GM19025 (cell line): ENCODE measurements around the gene HIGD1C.

Experiments used
- ATAC-seq: cut with Tn5 transposase; IDR thresholded peaks from one replicate; pipeline ENCODE4 v1.9.1; 2021; ENCODE audit warnings: mild to moderate bottlenecking, low read depth, moderate library complexity; ENCODE audit not compliant: unreplicated experiment

The HIGD1C gene

GRCh38 chr12:50981319-50982239, 29.2 kb downstream of the HIGD1C start:
- no peak for ATAC-seq

GRCh38 chr12:50984586-50985298, 32.4 kb downstream of the HIGD1C start:
- ATAC-seq, result no peak

- ATAC-seq, result no peak
Measured at GRCh38 chr12:50985322-50985721, 33.0 kb downstream of the HIGD1C start.

- no peak for ATAC-seq
Measured at GRCh38 chr12:50986966-50987737, 34.8 kb downstream of the HIGD1C start.

- no peak for ATAC-seq
Measured at GRCh38 chr12:50988051-50988450, 35.7 kb downstream of the HIGD1C start.

- no peak for ATAC-seq
Measured at GRCh38 chr12:50988871-50989270, 36.5 kb downstream of the HIGD1C start.

GRCh38 chr12:50990147-50990727, 37.9 kb downstream of the HIGD1C start:
- no peak for ATAC-seq

- no peak for ATAC-seq
Measured at GRCh38 chr12:50990791-50991190, 38.4 kb downstream of the HIGD1C start.

GRCh38 chr12:50991291-50991690, 38.9 kb downstream of the HIGD1C start:
- no peak for ATAC-seq

- no peak for ATAC-seq
Measured at GRCh38 chr12:50992819-50993218, 40.5 kb downstream of the HIGD1C start.

- no peak for ATAC-seq
Measured at GRCh38 chr12:50999093-50999492, 46.7 kb downstream of the HIGD1C start.

GRCh38 chr12:51000245-51000644, 47.9 kb downstream of the HIGD1C start:
- ATAC-seq, result no peak

GRCh38 chr12:51001799-51002198, 49.5 kb downstream of the HIGD1C start:
- no peak for ATAC-seq

GRCh38 chr12:51004504-51004903, 52.2 kb downstream of the HIGD1C start:
- no peak for ATAC-seq

GRCh38 chr12:51005030-51005429, 52.7 kb downstream of the HIGD1C start:
- ATAC-seq, result no peak

GRCh38 chr12:51005671-51006070, 53.3 kb downstream of the HIGD1C start:
- no peak for ATAC-seq

- no peak for ATAC-seq
Measured at GRCh38 chr12:51008329-51009055, 56.1 kb downstream of the HIGD1C start.

GRCh38 chr12:51009056-51009440, 56.7 kb downstream of the HIGD1C start:
- no peak for ATAC-seq

GRCh38 chr12:51011955-51012354, 59.6 kb downstream of the HIGD1C start:
- no peak for ATAC-seq
